ENCODE results near the gene NISCH.

The NISCH gene

DNA sequence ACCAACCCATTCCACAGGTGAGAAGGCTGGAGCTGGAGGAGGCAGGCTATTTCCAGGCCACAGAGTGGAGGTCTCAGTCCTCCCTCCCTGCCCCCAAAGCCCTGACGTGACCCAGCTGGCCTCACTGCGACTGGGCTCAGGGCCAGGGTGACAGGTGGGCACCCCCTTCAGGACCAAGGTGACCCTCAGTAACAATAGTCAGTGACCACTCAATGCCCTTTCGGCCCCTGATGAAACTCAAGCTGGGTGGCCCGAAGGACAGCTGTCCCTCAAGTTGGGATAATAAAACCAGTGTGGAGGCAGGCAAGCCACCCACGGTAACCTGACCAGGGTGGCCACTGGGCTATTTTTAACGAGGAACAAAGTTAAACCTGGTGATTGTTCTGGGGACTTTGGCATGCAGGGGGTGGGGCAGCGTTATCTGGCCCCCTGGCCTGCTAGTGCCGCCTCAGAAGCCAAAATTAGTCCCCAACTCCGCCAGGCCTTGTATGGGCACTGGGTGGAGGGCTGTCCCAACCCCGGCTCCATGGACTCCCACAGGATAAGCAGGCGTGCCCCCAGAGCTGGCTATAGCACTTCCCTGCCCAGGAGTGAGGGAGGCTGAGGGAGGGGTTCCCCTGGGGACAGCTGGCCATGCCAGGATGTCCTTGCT is 2.7 kb upstream of the NISCH start:
- no peaks in the 10 kb centered on the region for H3K79me1 ChIP-seq (replicated peaks; ENCODE audit: low read length, poor library complexity, severe bottlenecking)
- H3K27me3 ChIP-seq (ENCODE audit: control insufficient read depth in 1 of 2, insufficient read depth in 1 of 2, low read length in 2 of 2) = no peaks in the 10 kb centered on the region
- no peak overlapping the region for H2BK15ac ChIP-seq (ENCODE audit: low read depth, poor library complexity, severe bottlenecking)
- H3K18ac ChIP-seq (ENCODE audit: low read depth in 1 of 2, low read length in 2 of 2) = no peak overlapping the region
- peaks cover 33% of the 10 kb centered on the region for H3K4me1 ChIP-seq (ENCODE audit: control insufficient read depth, insufficient read depth, low read depth, low read length)
- no peak for DNase-seq
- no peak overlapping the region for H3K4me2 ChIP-seq (ENCODE audit: low read length, poor library complexity, severe bottlenecking)
- H3K14ac ChIP-seq (ENCODE audit: low read length in 2 of 2) = no peak overlapping the region
- H3K4ac ChIP-seq (ENCODE audit: low read depth in 1 of 2, low read length in 2 of 2) = no peak overlapping the region
- H3K9me3 ChIP-seq (ENCODE audit: control insufficient read depth, low read length) = no peaks in the 10 kb centered on the region
- no peak overlapping the region for H2AFZ ChIP-seq (ENCODE audit: low read depth, low read length)
- H3K4me3 ChIP-seq (ENCODE audit: insufficient read depth in 1 of 2, low read depth in 1 of 2, low read length in 2 of 2) = no peak overlapping the region
- peaks cover 2 to 5% of the 10 kb centered on the region in 2 experiments for H3K36me3 ChIP-seq (ENCODE audit: control insufficient read depth in 1 of 2, insufficient read depth in 2 of 2, low read depth in 1 of 2, low read length in 2 of 2)
- no peak overlapping the region for H4K8ac ChIP-seq (ENCODE audit: low read length)
- H3K23ac ChIP-seq (ENCODE audit: low read length in 2 of 2) = no peak overlapping the region
- no peak overlapping the region for H4K91ac ChIP-seq (ENCODE audit: low read length)
- H2BK5ac ChIP-seq (ENCODE audit: low read depth, low read length, poor library complexity, severe bottlenecking) = no peak overlapping the region
- peak overlapping the region; percentile 29 for H2AK5ac ChIP-seq (ENCODE audit: low read length, severe bottlenecking)
- WGBS = 86% methylated on average over 11 of the region's 11 CpGs
- no peak overlapping the region for H3K27ac ChIP-seq (ENCODE audit: low read length, poor library complexity, severe bottlenecking)
- no peak overlapping the region for H2BK12ac ChIP-seq (ENCODE audit: low read length in 2 of 2)
- no peak overlapping the region for H3K9ac ChIP-seq (ENCODE audit: low read length)
- no peak overlapping the region for H2BK120ac ChIP-seq (ENCODE audit: low read depth, low read length)

DNA sequence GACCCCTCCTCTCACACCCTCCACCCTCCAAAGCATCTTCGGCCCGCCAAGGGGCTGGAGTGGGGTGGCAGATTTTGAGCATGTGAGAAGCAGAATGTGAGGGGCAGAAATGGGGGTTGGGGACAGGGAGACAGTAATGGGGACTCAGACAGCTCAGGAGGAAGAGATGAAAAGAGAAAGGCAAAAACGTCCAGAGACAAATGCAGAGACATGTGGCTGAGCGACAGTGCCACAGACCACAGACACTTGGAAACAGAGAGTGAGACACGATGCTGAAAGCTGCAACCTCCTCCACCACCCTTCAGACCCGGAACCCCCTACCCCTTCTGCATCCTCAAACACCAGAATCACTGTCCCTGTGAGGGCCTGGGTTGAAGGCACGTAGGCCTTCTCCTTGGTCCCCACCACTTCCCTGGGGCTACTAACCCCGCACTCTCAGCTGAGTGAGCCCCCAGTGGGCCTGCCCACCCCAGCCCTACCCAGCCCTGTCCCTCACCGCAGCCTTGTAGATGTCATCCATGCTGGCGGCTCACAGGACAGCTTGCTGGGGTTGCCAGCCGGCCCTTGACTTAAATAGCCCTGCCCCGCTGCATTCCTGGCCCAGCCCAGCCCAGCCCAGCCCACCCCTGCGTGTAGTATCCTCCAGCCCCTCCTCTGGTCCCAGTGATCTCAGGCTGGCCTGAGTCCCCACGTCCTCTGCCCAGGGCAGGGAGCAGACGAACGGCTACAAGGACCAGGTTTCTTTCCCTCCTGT is 1.7 kb upstream of the NISCH start, which contains the start of gene TNNC1:
Gene TNNC1 (minus strand): TSS at position 546 of the 754 bp plus-strand sequence. CDS start 26 bp downstream, at position 520.
- Histone ChIP-seq H3K18ac (ENCODE audit: low read depth in 1 of 2, low read length in 2 of 2) (no peak within 1 kb of the TSS), H2BK5ac (ENCODE audit: low read depth, low read length, poor library complexity, severe bottlenecking) (no peak within 1 kb of the TSS)

DNA sequence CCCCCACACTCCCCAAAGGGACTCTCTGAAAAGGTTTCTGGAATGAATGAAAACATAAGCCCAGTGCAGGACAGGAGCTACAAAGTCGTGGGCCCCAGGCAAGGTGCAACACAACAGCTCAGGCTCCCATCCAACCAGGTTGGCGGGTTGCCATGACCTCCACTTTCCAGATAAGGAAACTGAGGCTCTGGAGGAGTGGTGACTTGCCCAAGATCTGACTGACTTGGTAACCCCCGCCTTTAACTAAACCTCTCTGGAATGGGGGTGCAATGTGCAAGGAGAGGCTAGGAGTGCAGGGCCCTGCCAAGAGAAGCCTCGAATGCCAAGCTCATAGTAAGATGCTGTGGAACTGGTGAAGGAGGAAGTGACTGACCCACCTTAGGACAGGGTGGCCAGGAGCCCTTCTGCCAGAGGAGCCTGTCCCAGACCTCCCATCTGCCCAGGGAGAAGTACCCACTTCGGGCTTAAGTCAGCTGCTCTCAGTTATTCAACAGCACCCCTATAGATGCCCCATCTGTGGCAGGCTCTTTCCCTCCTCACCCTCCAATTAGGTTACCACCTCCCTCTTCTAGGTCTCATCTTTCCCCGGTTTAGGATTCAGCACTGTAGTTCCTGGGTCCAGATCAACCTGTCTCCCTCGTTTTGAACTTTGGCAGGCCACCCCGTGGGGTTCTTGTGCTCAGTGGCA is 1.0 kb upstream of the NISCH start:
- H4K91ac ChIP-seq (ENCODE audit: low read length) = no peak overlapping the region
- H3K79me1 ChIP-seq (replicated peaks; ENCODE audit: low read length, poor library complexity, severe bottlenecking) = peaks cover 10% of the 10 kb centered on the region
- H3K4ac ChIP-seq (ENCODE audit: low read depth in 1 of 2, low read length in 2 of 2) = no peak overlapping the region
- peak overlapping the region; percentile 19 to 61 for H2BK12ac ChIP-seq (ENCODE audit: low read length in 2 of 2)
- H3K27me3 ChIP-seq (ENCODE audit: control insufficient read depth in 1 of 2, insufficient read depth in 1 of 2, low read length in 2 of 2) = no peaks in the 10 kb centered on the region
- H3K4me2 ChIP-seq (ENCODE audit: low read length, poor library complexity, severe bottlenecking) = no peak overlapping the region
- H3K4me1 ChIP-seq (ENCODE audit: control insufficient read depth, insufficient read depth, low read depth, low read length) = peaks cover 34% of the 10 kb centered on the region
- peak overlapping the region in 1 of 2 experiments; percentile 96 for H3K4me3 ChIP-seq (ENCODE audit: insufficient read depth in 1 of 2, low read depth in 1 of 2, low read length in 2 of 2)
- H2BK5ac ChIP-seq (ENCODE audit: low read depth, low read length, poor library complexity, severe bottlenecking) = no peak overlapping the region
- H3K18ac ChIP-seq (ENCODE audit: low read depth in 1 of 2, low read length in 2 of 2) = no peak overlapping the region
- no peak overlapping the region for H2AFZ ChIP-seq (ENCODE audit: low read depth, low read length)
- peaks cover 18 to 19% of the 10 kb centered on the region in 2 experiments for H3K36me3 ChIP-seq (ENCODE audit: control insufficient read depth in 1 of 2, insufficient read depth in 2 of 2, low read depth in 1 of 2, low read length in 2 of 2)
- WGBS = 83% methylated on average over 8 of the region's 8 CpGs
- H2AK5ac ChIP-seq (ENCODE audit: low read length, severe bottlenecking) = peak overlapping the region; percentile 21
- H3K27ac ChIP-seq (ENCODE audit: low read length, poor library complexity, severe bottlenecking) = no peak overlapping the region
- no peak overlapping the region for H2BK120ac ChIP-seq (ENCODE audit: low read depth, low read length)
- peak overlapping the region; percentile 78 for H2BK15ac ChIP-seq (ENCODE audit: low read depth, poor library complexity, severe bottlenecking)
- H4K8ac ChIP-seq (ENCODE audit: low read length) = peak overlapping the region; percentile 59
- peak overlapping the region; percentile 92 for H3K9ac ChIP-seq (ENCODE audit: low read length)
- DNase-seq = no peak
- no peak overlapping the region for H3K14ac ChIP-seq (ENCODE audit: low read length in 2 of 2)
- no peaks in the 10 kb centered on the region for H3K9me3 ChIP-seq (ENCODE audit: control insufficient read depth, low read length)
- H3K23ac ChIP-seq (ENCODE audit: low read length in 2 of 2) = no peak overlapping the region

More for the DNA sequence above, 1.7 kb upstream of the NISCH start, which contains the start of gene TNNC1:
- no peak for DNase-seq
- H3K4me3 ChIP-seq (ENCODE audit: insufficient read depth in 1 of 2, low read depth in 1 of 2, low read length in 2 of 2) = peak within 1 kb of the TSS; percentile 75 to 96
- H3K36me3 ChIP-seq (ENCODE audit: control insufficient read depth in 1 of 2, insufficient read depth in 2 of 2, low read depth in 1 of 2, low read length in 2 of 2) = peaks cover 11 to 12% of the 10 kb centered on the region in 2 experiments
- H3K27ac ChIP-seq (ENCODE audit: low read length, poor library complexity, severe bottlenecking) = no peak within 1 kb of the TSS
- no peak within 1 kb of the TSS for H2BK120ac ChIP-seq (ENCODE audit: low read depth, low read length)
- no peak within 1 kb of the TSS for H3K4me2 ChIP-seq (ENCODE audit: low read length, poor library complexity, severe bottlenecking)
- no peak within 1 kb of the TSS for H3K14ac ChIP-seq (ENCODE audit: low read length in 2 of 2)
- H3K27me3 ChIP-seq (ENCODE audit: control insufficient read depth in 1 of 2, insufficient read depth in 1 of 2, low read length in 2 of 2) = no peaks in the 10 kb centered on the region
- WGBS = 56% methylated on average over 16 of the region's 16 CpGs
- H2BK15ac ChIP-seq (ENCODE audit: low read depth, poor library complexity, severe bottlenecking) = peak within 1 kb of the TSS; percentile 78
- H2AFZ ChIP-seq (ENCODE audit: low read depth, low read length) = peak within 1 kb of the TSS; percentile 33
- peaks cover 6% of the 10 kb centered on the region for H3K79me1 ChIP-seq (replicated peaks; ENCODE audit: low read length, poor library complexity, severe bottlenecking)
- H3K4me1 ChIP-seq (ENCODE audit: control insufficient read depth, insufficient read depth, low read depth, low read length) = peaks cover 34% of the 10 kb centered on the region
- H3K23ac ChIP-seq (ENCODE audit: low read length in 2 of 2) = no peak within 1 kb of the TSS
- H2BK12ac ChIP-seq (ENCODE audit: low read length in 2 of 2) = peak within 1 kb of the TSS; percentile 19 to 61
- H2AK5ac ChIP-seq (ENCODE audit: low read length, severe bottlenecking) = peak within 1 kb of the TSS; percentile 29
- peak within 1 kb of the TSS; percentile 92 for H3K9ac ChIP-seq (ENCODE audit: low read length)
- peak within 1 kb of the TSS; percentile 59 for H4K8ac ChIP-seq (ENCODE audit: low read length)
- H4K91ac ChIP-seq (ENCODE audit: low read length) = peak within 1 kb of the TSS; percentile 2
- peak within 1 kb of the TSS in 1 of 2 experiments; percentile 64 for H3K4ac ChIP-seq (ENCODE audit: low read depth in 1 of 2, low read length in 2 of 2)
- H3K9me3 ChIP-seq (ENCODE audit: control insufficient read depth, low read length) = no peaks in the 10 kb centered on the region

DNA sequence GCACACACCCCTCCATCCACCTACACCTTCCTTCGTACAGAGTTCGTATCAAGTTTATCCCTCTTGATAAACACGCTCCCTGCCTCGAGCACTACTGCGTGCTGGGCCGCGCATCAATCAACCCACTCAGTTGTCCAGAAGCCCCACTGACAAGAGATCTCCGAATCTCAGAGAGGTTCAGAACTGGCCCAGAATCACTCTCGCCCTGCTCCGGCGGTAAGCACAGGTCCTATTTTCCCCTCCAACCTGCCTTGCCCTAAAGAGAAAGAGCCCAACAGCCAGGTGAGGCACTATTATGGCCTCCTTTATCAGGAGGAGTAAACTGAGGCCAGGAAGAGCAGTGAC is 494 bp upstream of the NISCH start:
- peak overlapping the region in 1 of 2 experiments; percentile 26 for H3K14ac ChIP-seq (ENCODE audit: low read length in 2 of 2)

More for the DNA sequence above, 494 bp upstream of the NISCH start:
- H3K18ac ChIP-seq (ENCODE audit: low read depth in 1 of 2, low read length in 2 of 2) = peak overlapping the region; percentile 74 to 76
- peak overlapping the region; percentile 92 for H3K9ac ChIP-seq (ENCODE audit: low read length)
- peak overlapping the region; percentile 50 to 64 for H3K4ac ChIP-seq (ENCODE audit: low read depth in 1 of 2, low read length in 2 of 2)
- peak overlapping the region; percentile 75 to 96 for H3K4me3 ChIP-seq (ENCODE audit: insufficient read depth in 1 of 2, low read depth in 1 of 2, low read length in 2 of 2)
- no peaks in the 10 kb centered on the region for H3K27me3 ChIP-seq (ENCODE audit: control insufficient read depth in 1 of 2, insufficient read depth in 1 of 2, low read length in 2 of 2)
- H3K4me2 ChIP-seq (ENCODE audit: low read length, poor library complexity, severe bottlenecking) = peak overlapping the region; percentile 59
- H3K36me3 ChIP-seq (ENCODE audit: control insufficient read depth in 1 of 2, insufficient read depth in 2 of 2, low read depth in 1 of 2, low read length in 2 of 2) = peaks cover 18 to 23% of the 10 kb centered on the region in 2 experiments
- peak overlapping the region; percentile 33 for H2AFZ ChIP-seq (ENCODE audit: low read depth, low read length)
- no peak overlapping the region for H3K27ac ChIP-seq (ENCODE audit: low read length, poor library complexity, severe bottlenecking)
- peak overlapping the region; percentile 61 to 68 for H2BK12ac ChIP-seq (ENCODE audit: low read length in 2 of 2)
- H3K4me1 ChIP-seq (ENCODE audit: control insufficient read depth, insufficient read depth, low read depth, low read length) = peaks cover 30% of the 10 kb centered on the region
- H2BK5ac ChIP-seq (ENCODE audit: low read depth, low read length, poor library complexity, severe bottlenecking) = no peak overlapping the region
- peak overlapping the region; percentile 91 for H2BK15ac ChIP-seq (ENCODE audit: low read depth, poor library complexity, severe bottlenecking)
- H2BK120ac ChIP-seq (ENCODE audit: low read depth, low read length) = no peak overlapping the region
- H3K23ac ChIP-seq (ENCODE audit: low read length in 2 of 2) = no peak overlapping the region
- H4K8ac ChIP-seq (ENCODE audit: low read length) = peak overlapping the region; percentile 92
- peaks cover 10% of the 10 kb centered on the region for H3K79me1 ChIP-seq (replicated peaks; ENCODE audit: low read length, poor library complexity, severe bottlenecking)
- 87% methylated on average over 11 of the region's 11 CpGs for WGBS
- peak overlapping the region; percentile 53 for H4K91ac ChIP-seq (ENCODE audit: low read length)
- H3K9me3 ChIP-seq (ENCODE audit: control insufficient read depth, low read length) = no peaks in the 10 kb centered on the region
- peak overlapping the region; percentile 24 for H2AK5ac ChIP-seq (ENCODE audit: low read length, severe bottlenecking)
- DNase-seq = no peak

Data from mesenchymal stem cell (in vitro differentiated cells and primary cell).